SIG-M5 treated with dmso at 0.1 percent for 504 hours (cell line): ENCODE measurements around the gene NUDT22.

Source experiments
- DNase-seq: peaks from one replicate; lab custom pipeline; 2025; ENCODE audit not compliant: unreplicated experiment; lab: John Stamatoyannopoulos, UW

Gene NUDT22

DNA sequence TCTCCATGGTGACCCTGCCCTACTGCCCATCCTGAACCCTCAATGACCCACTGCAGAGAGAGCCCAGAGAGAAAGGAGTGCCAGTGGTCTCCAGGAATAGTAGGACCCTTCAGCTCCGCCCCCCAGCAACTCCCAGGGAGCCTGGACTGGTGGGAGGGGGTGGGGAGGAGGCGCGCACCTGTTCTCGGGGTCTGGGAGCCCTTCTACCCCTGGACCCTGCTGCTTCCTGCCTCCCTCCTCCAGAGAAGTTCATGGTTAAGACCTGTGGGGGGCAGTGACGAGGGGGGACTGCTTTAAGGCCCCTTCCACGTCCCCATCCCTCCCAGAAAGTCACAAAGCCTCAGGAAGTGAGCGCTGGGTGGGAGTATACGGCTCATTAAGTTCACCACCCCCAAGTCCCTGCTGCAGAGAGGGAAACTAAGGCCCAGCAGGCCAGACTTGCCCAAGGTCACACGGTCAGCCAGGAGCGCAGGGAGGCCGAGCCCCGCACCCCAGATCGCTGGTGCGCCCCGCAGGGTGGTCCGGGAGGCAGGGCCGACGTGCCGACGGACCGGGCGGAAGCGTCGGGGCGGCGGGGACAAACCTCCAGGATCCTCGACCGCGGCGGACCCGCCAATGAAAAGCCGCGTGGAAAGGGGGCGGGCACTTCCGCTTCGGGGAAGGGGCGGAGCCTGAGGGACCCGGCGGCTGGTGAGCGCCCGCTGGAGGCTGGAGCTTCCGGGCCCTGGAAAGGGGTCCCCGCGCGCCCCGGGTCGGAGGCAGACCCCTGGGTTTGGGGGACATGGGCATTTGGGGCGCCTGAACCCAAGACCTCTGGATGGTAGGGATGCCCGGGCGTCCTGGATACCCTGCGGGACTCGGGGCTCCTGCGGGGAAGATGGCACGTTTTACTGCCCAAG lies at the start of gene NUDT22, which contains the start of gene TRPT1:
TSS of gene NUDT22 (plus strand) at position 667 of the 899 bp plus-strand sequence. CDS start 379 bp downstream, outside the sequence.
TSS of gene TRPT1 (minus strand) at position 579 of the 899 bp plus-strand sequence. CDS start at position 253, 326 bp downstream.
- peak; percentile 78 for DNase-seq

DNA sequence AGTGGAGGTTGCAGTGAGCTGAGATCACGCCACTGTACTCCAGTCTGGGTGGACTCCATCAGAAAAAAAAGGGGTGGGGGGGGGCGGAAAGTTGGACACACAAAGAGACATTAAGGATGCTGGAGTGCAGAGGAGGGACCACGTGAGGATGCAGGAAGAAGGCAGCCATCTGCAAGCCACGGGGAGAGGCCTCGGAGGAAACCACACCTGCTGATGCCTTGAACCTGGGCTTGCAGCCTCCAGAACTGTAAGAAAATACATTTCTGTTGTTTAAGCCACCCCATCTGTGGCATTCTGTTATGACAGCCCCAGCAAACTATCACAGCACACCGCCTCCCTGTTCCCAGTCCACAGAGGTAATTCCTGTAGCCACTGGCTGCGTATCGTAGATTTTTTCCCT lies 49.3 kb upstream of the NUDT22 start:
- no peak for DNase-seq

DNA sequence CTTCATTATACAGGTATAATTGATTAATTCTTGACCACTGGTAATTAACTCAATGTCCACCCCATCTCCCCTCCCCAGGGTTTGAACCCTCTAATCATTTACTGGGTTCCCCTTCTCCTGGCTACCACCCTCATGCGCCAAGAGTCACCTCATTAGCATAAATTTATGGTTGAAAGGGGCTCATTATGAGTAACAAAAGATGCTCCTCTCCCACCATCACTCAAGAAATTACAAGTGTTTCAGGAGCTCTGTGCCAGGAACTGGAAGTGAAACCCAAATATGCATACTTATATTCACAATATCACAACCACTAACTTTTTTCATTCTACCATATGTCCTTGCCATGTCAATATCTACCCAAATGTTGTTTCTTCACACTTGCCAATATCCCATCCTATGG lies 47.9 kb upstream of the NUDT22 start:
- no peak for DNase-seq

DNA sequence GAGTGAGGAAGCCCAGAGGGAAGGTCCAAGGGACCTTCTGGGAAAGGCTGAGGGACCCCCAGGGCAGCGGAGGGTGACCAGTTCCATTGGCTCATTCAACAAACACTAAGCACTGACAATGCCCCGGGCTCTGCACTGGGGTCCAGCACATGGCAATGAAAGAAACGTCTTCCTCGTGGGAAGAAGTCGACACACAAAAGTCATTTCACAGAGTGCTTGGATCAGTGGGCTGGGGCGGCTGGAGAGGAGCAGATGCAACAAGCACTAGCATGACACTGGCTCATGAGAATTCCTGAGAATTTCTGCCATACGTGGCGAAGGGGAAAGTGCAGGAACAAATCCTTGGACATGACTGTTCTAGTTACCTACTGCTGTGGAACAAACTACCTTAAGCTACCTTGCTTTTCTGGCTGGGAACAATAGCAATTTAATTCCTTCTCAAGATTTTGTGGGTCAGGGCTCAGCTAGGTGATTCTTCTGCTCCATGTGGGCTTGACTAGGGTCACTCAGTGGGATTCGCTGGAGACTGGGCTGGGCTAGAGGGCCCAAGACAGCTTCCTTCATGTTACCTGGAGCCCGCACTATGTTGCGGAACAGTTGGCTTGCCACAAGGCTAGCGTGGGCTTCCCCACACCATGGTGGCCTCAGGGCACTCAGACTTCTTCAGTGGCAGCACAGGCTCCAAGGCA lies 47.0 kb upstream of the NUDT22 start:
- no peak for DNase-seq

DNA sequence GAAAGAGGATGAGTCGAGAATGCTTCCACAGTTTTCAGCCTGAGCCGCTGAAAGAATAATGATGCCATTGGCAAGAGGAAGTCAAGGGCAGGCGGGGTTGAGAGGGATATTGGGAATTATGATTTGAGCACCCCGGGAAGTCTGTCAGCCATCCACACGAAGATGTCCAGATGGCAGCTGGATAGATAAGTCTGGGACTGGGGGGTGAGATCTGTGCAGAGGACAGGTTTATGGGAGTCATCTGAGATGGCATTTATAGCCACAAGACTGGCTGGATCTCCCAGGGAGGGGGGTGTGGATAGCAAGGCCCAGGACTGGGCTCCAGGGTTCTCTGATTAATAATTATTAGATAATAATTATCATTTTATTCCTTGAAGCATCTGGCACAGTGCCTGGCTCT lies 45.2 kb upstream of the NUDT22 start:
- DNase-seq: no peak

DNA sequence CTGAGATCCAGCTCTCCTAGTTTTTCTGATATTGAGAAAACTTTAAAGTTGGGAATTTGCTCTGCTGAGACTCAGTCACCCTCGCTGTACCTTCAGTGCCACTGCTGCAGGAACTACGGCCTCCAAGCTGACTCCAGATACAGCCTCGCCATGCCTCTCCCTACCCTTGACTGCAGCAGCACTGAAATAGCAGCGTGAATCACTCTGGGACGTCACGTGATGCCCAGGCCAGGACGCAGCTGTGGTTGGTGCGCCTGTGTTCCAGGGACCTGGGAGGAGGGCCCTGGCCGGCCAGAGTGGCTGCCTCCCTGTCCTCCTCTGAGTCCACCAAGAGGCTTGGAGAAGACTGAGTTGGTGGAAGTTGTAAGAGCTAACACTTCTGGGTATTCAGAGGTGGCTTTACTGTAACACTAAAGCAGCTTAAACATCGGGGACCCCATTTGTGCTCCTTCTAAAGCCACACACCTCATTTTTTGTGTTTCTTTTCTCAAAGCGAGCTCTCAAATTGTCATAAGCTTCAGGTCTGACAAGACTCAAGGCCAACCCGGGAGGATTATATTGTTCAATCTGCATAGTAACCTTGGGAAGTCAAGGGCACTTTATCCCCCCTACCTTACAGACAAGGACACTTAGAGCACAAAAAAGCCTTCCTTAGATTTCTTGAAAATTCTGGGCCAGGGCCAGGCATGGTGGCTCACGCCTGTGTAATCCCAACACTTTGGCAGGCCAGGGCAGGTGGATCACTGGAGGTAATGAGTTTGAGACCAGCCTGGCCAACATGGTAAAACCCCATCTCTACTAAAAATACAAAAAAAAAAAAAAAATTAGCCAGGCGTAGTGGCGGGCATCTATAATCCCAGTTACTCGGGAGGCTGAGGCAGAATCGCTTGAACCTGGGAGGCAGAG lies 44.3 kb upstream of the NUDT22 start:
- peak; percentile 84 for DNase-seq

- no peak for DNase-seq
Measured at GRCh38 chr11:64183890-64184289, 42.2 kb upstream of the NUDT22 start.

DNA sequence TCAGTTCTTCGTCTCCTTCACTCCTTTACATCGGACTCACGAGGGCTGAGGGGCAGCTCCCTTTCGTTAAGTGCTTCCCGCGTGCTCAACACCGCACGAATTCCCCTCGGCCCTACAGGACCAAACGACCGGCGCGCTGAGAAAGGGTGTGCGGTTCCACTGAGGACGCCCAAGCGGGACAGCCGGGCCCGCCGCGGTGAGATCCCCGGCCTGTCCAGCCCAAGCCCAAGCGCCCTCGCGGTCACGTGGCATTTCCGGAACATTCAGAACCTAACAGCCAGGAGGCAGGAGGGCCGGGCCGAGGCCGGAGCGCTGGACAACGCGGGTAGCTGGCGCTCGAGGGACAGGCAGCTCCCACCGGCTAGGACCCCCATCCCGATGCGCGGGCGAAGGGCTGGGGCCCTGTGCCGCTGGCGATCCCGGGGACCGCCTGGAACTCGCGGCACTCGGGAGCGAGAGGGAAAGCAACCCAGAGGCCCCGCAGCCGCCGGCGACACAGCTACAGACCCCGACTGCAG lies 40.8 kb upstream of the NUDT22 start:
- peak; percentile 46 for DNase-seq

DNA sequence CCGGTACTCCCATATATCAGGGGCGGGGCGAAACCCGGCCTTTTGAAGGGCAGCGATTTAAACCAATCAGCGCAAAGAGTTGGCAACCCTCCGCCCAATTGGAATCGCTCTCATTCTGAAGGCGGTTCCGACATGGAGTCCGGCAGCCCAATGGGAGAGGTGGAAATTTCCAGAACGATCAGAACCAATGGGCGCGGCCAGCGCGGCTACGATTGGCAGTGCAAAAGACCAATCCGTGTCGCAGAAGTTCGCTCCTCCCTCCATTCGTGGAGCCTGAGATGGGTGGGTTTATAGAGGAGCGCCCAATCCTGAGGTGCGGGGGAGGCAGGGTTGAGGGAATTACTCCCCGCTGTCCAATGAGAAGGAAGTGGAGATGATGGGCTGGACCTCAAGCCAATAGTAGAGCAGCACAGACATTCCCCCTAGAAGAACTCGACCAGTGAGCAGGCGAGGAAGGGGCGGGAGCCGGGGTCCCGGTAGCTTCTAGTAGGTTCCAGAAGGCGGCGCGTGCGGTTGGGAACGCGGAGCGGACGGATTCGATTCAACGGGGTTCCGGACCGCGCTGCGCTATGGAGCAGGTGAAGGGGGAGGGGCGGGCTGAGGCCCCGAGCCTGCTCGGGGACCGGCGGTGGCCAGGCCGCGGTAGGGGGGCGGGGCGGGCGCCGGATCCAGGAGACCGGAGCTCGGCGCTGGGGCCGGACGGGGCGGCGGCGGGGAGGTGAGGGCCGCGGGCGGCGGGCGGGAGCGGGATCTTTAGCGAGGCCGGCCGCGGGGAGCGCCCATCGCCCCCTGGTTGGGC lies 40.2 kb upstream of the NUDT22 start, which contains the start of gene STIP1:
TSS of gene STIP1 (plus strand) at position 479 of the 799 bp plus-strand sequence. CDS start at position 570, 91 bp downstream.
- DNase-seq: peak; percentile 100

DNA sequence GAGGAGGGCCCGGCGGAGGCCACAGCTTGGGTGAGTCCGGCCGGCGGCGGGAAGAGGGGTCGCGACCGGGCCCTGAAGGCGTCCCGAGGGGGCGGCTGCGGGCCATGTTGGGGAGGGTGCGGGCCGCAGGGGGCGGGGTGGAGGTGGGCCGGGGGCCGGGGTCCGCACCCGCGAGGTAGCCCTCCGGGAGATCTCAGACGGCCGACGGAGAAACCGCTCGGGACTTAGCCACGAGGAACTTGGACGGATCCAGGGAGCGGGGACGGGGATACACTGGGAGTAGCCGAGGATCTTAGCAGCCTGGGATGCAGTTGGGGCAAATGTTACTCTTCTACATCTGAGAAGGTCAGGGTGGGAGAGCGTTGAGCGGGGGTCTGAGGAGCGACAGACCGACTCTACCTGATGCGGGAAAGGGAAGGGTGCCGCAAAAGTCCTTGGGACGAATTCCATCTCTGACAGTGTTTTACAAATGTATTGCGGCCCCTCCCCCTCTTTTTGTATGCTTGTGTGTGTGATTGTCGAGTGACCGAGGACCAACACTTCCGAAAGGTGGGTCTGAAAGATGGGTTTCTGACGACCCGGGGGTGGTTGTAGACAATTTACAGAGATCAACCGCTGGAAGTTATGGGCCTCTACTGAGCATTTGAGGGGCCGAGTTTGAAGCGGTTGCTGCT lies 39.4 kb upstream of the NUDT22 start:
- DNase-seq: no peak

- DNase-seq: no peak
Measured at GRCh38 chr11:64192434-64192833, 33.6 kb upstream of the NUDT22 start.

DNA sequence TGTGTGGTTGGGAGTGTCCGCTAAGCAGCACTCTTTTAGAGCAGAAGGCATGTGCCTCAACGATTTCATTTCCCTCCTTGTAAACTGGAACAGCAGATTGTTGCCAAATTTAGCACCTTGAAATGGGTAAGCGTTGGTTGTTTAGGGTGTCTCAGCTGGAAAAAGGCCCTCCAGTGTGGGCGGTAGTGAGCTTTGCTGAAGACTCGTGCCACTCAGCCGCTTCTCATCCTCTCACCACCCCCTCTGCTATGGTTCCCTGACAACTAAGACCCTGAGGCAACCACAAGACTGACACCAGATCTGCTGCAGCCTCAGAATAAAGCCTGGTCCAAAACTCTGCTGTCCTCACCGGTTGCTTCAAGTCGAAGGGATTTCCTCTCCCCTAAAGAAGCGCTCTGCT lies 29.4 kb upstream of the NUDT22 start:
- DNase-seq: no peak

DNA sequence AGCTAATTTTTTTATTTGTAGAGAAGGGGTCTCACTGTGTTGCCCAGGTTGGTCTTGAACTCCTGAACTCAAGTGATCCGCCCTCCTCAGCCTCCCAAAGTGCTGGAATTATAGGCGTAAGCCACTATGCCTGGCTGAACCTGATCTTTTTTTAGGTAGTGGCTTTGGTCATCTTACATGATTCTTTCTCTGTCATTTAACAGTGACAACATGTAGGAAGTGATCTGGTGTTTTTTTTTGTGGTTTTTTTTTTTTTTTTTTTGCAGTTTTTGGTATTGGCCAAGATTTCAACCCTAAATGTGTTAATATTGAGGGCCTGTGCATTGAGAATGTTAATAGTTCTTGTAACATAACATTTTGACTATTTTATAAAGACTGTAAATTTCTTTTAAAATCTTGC lies 27.6 kb upstream of the NUDT22 start:
- DNase-seq: no peak

GRCh38 chr11:64201543-64201942 lies 24.5 kb upstream of the NUDT22 start:
- DNase-seq: no peak

GRCh38 chr11:64202992-64203391 lies 23.1 kb upstream of the NUDT22 start:
- no peak for DNase-seq

- DNase-seq: no peak
Measured at GRCh38 chr11:64203421-64204079, 22.5 kb upstream of the NUDT22 start.

GRCh38 chr11:64204080-64204440 lies 22.0 kb upstream of the NUDT22 start:
- DNase-seq: no peak

DNA sequence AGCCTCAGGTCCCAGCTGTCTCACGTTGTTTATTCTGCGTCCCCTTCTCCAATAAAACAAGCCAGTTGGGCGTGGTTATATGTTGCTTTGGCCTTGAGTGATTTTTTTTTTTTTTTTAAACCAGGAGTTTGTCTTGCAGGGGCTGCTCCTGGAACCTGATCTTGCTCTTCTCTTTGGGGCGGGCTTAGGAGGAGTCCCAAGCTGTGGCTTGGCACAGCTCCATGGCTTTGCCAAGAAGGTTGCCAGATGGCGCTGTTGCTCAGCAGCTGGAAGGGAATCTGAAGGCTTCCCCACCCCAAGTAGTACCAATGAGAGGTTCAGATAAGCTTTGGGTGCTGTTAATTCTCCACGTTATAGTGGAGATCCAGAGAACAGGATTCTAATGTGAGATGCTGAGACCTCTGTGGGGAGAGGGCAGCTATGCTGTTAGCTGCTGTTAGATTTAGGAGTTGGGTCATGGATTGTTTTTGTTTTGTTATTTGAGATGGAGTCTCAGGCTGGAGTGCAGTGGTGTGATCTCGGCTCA lies 21.5 kb upstream of the NUDT22 start:
- peak; percentile 89 for DNase-seq
